Breast epithelium (tissue), 3 donors: ENCODE measurements around the gene WRNIP1.

Experiments
- POLR2A ChIP-seq: fragments of 450-650 bp; IDR thresholded peaks from one replicate; pipeline ENCODE4 v1.6.1; 2016; ENCODE audit warnings: antibody characterized with exemption, mild to moderate bottlenecking, moderate library complexity
- TF ChIP-seq, protein P1 (sequence below), 3 donors: fragments of 450-650 bp; IDR thresholded peaks; one replicate each; pipeline ENCODE4 v1.5.1; 2016 to 2017; ENCODE audit warnings: antibody characterized with exemption in 3 of 3, mild to moderate bottlenecking in 3 of 3, moderate library complexity in 3 of 3

DNA sequence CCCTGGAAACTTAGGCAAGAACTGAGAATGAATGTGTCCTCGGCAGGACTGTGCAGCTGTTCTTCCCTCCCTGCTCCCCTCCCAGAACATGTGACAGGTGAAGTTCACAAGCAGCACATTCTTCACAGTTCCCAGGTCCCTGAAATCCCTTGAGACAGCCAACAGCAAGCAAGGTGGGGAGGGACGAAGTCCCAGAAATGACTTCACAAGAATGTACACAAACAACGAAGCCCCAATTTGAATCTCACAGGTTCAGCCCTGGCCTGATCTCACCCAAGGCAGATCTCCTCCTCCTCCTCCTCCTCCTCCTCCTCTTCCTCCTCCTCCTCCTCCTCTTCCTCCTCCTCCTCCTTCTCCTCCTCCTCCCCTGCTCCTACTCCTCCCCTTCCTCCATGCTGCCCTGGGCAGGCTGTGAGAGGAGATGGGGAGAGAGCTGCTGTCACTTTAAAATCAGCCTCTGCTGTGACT is 32.4 kb downstream of the WRNIP1 start:
- no peak for TF ChIP-seq POLR2A
- TF ChIP-seq, protein P1, sequence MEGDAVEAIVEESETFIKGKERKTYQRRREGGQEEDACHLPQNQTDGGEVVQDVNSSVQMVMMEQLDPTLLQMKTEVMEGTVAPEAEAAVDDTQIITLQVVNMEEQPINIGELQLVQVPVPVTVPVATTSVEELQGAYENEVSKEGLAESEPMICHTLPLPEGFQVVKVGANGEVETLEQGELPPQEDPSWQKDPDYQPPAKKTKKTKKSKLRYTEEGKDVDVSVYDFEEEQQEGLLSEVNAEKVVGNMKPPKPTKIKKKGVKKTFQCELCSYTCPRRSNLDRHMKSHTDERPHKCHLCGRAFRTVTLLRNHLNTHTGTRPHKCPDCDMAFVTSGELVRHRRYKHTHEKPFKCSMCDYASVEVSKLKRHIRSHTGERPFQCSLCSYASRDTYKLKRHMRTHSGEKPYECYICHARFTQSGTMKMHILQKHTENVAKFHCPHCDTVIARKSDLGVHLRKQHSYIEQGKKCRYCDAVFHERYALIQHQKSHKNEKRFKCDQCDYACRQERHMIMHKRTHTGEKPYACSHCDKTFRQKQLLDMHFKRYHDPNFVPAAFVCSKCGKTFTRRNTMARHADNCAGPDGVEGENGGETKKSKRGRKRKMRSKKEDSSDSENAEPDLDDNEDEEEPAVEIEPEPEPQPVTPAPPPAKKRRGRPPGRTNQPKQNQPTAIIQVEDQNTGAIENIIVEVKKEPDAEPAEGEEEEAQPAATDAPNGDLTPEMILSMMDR (IDR thresholded peaks at IDR 0.05), result no peak
